Fibroblast of the aortic adventitia (primary cell): Measurements from ENCODE around the gene CELA1. TPM values are rescaled to one million over a fixed set of nuclear protein-coding genes. Genes with fewer than 3 reads are reported as not detected.
A peak's percentile ranks its signal among the peaks of the same experiment; 100 is the strongest.

ENCODE experiments used
- DNase-seq: peaks from one replicate; pipeline ENCODE4 v3.0.0-alpha.2; 2010; ENCODE audit warnings: low read depth
- H3K4me3 ChIP-seq: 2 replicates; pipeline ENCODE4 v1.5.1; 2011; ENCODE audit warnings: low read depth, mild to moderate bottlenecking, control low read depth, low read length, moderate library complexity
- CTCF ChIP-seq: IDR thresholded peaks from 2 replicates; pipeline ENCODE4 v1.5.1; 2011; ENCODE audit warnings: mild to moderate bottlenecking, low read length, control low read depth, inconsistent platforms; ENCODE audit not compliant: insufficient read depth
- total RNA-seq: library from RNA; depleted of rRNA; stranded (reverse); fragments of >200 nt; gene quantifications from 2 replicates; pipeline ENCODE4 v1.2.3, GENCODE V29; 2012; ENCODE audit warnings: low replicate concordance

The CELA1 gene
- 0.25 TPM in 1 of 2 replicates, not detected in the other for total RNA-seq

- no peak for TF ChIP-seq CTCF
- DNase-seq = peak; percentile 30
- no peak within 1 kb of the TSS for H3K4me3 ChIP-seq
Measured at GRCh38 chr12:51346581-51346980, at the start of gene CELA1. TSS of gene CELA1 (minus strand) at chr12:51346679. CDS start at chr12:51346638, 41 bp downstream.

DNA sequence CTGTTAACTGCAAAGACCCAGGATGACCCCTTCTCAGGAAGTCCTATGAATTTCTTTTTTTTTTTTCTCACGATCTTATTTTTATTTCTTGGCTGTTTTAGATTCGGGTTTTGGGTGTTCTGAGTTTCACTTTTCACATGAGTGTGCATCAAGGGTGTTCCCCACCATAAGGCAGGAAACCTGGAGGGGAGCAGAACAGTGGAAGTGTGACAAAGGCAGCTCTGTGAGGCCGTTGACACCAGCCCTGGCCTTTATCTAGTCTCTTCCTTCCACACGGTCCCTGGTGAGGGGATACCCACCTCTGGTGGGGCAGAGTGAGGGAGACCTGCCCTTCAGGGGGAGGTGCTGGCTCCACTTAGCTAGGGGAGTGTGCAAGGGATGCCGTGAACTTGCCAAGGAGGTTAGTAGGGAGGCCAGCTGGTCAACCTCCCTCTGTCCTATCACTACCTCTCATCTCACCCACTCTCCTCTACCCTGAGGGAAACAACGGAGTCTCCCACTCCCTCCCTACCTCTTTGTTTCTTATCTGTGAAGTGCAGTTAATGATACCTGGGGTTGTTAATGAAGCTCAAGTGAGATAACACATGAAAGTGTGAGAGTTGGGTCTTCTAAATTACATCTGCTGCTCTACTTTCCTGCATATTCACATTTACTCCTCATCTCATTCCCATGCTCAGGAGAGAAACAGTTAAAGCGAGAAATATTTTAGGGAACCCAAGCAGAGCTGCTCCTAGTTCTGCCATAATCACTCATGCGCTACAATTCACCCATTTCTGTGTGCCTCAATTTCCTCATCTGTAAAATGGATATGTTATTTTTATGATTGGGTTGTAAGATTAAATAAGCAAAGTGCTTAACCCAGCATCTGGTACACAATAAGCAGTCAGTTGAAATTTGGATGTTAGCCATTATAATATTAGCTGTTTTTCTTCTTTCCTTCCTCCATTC is 49.1 kb upstream of the CELA1 start:
- DNase-seq = no peak
- no peak for TF ChIP-seq CTCF
- no peak overlapping the region for H3K4me3 ChIP-seq

GRCh38 chr12:51393676-51394545 is 47.4 kb upstream of the CELA1 start:
- no peak overlapping the region for H3K4me3 ChIP-seq
- no peak for TF ChIP-seq CTCF
- DNase-seq = peak; percentile 64

GRCh38 chr12:51392556-51393237 is 46.2 kb upstream of the CELA1 start:
- peak; percentile 26 for TF ChIP-seq CTCF
- DNase-seq = peak; percentile 35
- H3K4me3 ChIP-seq = no peak overlapping the region

DNA sequence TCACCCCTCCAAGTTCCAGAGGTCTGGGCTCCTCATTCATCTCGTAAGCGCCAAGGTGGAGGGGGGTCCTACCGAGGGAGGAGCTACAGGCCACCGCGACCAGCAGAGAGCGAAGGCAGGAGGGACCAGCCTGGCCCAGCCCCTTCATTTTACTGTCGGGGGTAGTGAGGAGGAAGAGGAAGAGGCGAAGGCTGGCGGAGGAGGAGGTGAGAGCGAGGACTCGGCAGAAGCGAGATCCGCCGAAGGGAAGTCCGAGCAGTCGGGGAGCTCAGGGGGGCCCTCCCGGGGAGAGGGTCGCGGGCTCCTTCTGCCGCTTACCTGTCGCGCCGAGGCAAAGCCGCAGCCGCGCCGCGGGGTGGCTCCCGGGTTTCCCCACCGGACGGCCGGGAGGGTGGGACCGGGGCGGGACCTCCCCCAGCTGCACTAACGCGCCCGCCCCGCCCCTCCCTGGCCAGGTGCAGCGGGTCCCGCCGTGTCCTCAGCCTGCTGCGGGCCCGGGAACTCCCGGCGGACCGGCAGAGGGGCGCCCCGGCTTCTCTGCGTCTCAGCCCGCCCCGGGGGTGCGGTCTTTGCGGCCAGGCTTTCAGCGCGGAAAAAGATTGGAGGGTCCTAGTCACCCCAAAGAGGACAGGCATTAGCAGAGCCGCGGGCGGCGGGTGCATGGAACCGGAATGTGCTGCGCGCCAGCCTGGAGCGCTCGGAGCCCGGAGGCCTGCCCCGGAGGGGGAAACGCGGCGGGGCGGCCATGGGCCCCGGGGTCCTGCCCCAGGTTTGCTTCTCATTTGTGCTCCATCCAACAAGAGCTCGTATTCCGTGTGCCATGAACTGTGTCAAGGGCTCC is 45.0 kb upstream of the CELA1 start, which contains the start of gene GALNT6:
TSS of gene GALNT6 (minus strand) at position 124 of the 841 bp plus-strand sequence. CDS start 11,625 bp downstream, outside the sequence.
- peak within 1 kb of the TSS; percentile 50 for H3K4me3 ChIP-seq
- TF ChIP-seq CTCF = no peak
- no peak for DNase-seq
